AG08396 (cell line): ENCODE results near the gene SPSB1.
"Not testable (repeated sequence)": the region's sequence is repeated elsewhere in the genome, so short reads cannot be mapped to it uniquely, and the experiment has no call there.

Source experiments
- DNase-seq: peaks from one replicate; pipeline ENCODE4 v3.0.0; 2012; ENCODE audit warnings: low spot score, mixed read lengths

SPSB1 gene

DNA sequence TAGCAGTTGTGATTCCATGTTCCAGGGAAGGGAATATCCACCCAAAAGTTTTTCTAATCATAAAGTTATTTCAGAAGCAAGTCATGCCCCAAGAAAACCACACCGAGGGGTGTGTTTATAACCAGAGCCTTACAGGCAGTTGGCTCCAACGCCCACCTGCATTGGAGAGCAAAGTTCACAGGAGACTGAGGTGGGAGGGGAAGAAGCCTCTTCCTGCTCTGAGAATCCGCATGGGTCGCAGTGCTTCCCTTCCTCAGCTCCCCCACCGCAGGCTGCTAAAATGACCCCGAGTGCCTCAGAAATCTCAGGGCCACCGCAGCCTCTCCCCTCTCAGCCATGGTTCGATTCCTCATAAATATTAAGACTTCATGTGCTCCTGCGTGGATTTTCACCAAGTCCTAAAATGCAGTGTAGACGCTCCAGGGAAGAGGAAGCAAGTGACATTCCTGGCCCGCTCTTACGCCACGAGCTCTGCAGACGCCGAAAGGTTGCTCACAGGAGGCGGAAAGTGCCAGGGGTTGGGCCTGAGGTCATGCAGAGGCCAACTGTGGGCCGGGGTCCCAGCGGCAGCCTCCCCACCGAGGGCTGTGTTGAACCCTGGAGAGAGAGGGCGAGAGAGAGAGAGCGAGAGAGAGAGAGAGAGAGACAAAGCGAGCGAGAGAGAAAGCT lies 13.4 kb upstream of the SPSB1 start:
- DNase-seq, result no peak

GRCh38 chr1:9280015-9280860 lies 12.5 kb upstream of the SPSB1 start:
- peak; percentile 97 for DNase-seq

DNA sequence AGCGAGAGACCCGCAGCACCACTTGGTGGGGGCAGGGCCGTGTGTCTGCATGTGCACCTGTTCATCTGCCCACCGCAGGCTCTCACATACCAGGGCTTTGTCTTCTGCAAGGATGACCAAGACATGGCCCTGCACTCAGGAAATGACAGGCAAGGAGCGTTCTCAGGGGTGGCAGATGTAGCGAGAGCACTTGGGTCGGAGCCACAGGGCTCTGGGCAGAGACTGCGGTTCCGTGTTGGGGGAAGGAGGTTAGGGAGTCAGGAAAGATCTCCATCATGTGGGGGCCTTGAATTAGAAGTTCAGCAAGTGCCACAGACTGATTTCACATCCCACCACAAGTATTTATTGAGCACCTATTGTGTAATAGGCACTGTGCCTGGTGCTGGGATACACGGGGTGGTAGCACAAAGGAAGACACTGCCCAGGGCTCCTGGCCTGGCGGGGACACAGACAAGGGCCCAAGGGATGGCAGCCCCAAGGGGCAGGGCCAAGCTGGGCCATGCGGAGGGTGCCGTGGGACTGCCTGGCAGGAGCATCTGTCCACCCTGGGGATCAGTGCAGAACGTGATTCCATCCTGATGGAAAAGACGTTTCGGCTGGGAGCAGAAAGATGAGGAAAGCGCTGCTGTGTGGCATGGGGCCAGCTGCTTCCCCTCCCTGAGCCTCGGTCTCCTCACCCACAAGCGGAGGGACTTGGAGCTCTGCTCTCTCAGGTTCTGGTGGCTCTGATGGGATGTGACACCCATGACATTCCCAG lies 11.4 kb upstream of the SPSB1 start:
- DNase-seq, result no peak

- DNase-seq, result no peak
Observed at GRCh38 chr1:9281908-9282695, 10.6 kb upstream of the SPSB1 start.

- no peak for DNase-seq
Observed at GRCh38 chr1:9282696-9282955, 10.1 kb upstream of the SPSB1 start.

GRCh38 chr1:9284061-9284460 lies 8.6 kb upstream of the SPSB1 start:
- no peak for DNase-seq

GRCh38 chr1:9286556-9286955 lies 6.1 kb upstream of the SPSB1 start:
- no peak for DNase-seq

DNA sequence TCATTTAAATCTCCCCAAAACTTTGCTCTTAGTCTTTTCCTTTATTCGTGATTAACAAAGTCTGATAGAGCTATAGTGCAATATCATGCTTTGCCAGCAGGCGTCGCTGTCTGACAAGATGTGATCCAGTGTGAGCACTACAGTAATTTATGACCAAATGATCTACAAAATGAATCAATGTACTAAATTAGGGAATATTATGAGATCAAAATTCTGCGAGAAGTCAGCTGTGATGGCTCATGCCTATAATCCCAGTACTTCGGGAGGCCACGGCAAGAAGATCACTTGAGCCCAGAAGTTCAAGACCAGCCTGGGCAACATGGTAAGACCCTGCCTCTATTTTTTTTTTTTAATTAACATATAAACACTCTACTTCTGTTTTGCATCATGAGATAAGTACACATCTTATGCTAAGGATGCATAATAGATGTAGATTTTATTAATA lies 3.6 kb upstream of the SPSB1 start:
- DNase-seq, result no peak

- DNase-seq, result peak; percentile 72
Observed at GRCh38 chr1:9289711-9290485, 2.8 kb upstream of the SPSB1 start.

- DNase-seq, result no peak
Observed at GRCh38 chr1:9291914-9292360, 757 bp upstream of the SPSB1 start.

- no peak for DNase-seq
Observed at GRCh38 chr1:9293241-9293532, 493 bp downstream of the SPSB1 start.

DNA sequence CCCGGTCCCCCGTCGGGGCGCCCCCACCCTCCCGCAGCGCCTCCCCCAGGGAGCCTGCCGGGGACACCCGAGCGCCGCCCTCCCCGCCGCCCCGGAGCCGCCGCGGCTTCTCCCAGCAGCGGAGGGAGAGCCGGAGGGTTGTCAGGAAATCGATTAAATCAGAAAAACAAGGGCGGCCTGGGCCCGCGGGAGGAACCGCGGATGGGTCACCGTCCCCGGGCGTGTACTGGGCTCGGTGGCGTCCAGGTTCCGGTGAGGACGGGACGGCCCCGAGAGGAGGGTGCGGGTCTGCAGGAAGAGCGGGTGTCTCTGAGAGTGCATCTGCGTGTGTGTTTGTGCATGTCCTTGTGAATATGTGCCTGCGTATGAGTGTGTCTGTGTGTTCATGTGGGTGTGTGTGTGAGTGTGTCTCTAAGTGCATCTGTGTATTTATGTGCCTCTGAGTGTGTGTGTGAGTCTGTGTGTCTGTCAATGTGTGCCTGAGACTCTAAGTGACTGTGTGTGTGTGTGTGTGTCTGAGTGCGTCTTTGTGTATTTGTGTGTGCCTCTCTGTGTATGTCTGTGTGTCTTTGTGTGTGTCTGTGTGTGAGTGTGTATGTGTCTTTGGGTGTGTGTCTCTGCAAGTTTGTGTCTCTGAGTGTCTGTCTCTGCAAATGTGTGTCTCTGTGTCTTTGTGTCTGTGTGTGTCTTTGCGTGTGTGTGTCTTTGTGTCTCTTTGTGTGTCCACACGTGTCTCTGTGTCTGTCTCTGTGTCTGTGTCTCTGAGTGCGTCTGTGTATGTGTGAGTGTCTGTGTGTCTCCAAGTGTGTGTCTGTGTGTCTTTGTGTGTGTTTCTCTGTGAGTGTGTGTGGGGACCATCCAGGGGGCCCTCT lies 1.1 kb downstream of the SPSB1 start:
- DNase-seq, result no peak

GRCh38 chr1:9294405-9294773 lies 1.7 kb downstream of the SPSB1 start:
- no peak for DNase-seq

GRCh38 chr1:9294910-9295636 lies 2.4 kb downstream of the SPSB1 start:
- no peak for DNase-seq

DNA sequence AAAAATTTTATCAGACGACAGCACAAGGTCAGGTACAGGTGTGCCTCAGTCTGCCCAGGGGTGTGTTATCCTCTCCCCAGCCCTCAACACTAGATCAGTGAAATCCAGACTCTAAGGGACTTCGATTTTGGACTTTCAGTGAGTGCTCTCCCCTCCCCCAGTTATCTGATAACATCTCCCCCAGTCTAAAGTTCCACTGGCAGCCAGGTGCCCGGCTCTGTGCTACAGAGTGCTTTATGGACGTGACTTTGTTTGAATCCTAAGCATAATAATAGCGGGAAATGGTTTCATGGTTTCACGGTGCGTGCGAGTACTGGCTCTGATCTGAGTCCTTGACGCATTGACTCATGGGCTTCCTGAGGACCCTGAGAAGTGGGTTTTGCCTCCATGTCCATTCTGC lies 3.2 kb downstream of the SPSB1 start:
- no peak for DNase-seq

DNA sequence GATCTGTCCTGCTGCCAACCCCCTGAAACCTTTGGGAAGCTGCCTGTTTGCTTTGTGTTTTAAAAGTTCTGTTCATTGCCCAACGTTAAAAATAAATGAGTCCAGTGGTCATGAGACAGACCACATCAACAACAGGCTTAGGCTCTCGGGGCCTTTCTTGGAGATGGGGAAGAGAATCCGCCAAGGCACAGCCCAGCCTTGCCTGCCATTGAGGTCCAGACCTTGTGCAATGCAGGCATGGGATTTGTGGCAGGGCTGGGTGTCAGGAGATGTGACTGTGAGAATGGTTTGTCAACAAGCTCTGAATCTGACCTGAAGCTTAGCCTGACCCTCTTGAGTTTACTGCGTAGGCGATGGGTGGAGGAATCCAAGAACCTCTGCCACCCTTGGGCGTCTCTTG lies 4.2 kb downstream of the SPSB1 start:
- DNase-seq, result no peak

DNA sequence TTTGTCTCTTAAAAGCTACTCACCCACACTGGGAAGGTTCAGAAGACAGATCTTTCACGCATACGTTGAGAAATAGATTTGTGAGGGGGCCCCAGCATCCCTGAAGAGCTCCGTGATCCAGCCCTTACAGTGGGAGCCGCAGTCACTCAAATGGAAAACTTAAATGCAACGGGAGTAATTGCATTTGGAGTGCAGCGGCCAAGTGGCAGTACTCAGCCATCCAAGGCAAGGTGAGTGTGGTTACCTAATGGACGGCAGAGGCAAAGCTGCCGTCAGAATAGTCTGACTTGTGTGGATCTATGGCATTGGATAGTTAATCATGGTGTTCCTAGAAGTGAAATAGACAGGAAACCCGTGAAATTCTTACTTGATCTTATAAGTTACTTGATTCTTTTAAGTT lies 5.1 kb downstream of the SPSB1 start:
- DNase-seq, result no peak

- no peak for DNase-seq
Observed at GRCh38 chr1:9298282-9298681, 5.6 kb downstream of the SPSB1 start.

GRCh38 chr1:9299571-9300541 lies 7.2 kb downstream of the SPSB1 start:
- DNase-seq, result not testable (repeated sequence)
